C4-2B (cell line): Measurements from ENCODE around the gene RNF166.

Experiments used
- H3K27ac ChIP-seq: fragments of 450-650 bp; 2 replicates; pipeline ENCODE4 v1.5.1; 2017
- ZFX ChIP-seq: fragments of 450-650 bp; IDR thresholded peaks from 2 replicates; pipeline ENCODE4 v1.6.1; 2017
- TF ChIP-seq, protein P1 (sequence below): fragments of 450-650 bp; conservative IDR thresholded peaks from 2 replicates; pipeline ENCODE4 v1.5.1; 2017; ENCODE audit warnings: mild to moderate bottlenecking

Gene RNF166

GRCh38 chr16:88715312-88716190 is 9.3 kb upstream of the RNF166 start:
- no peak for TF ChIP-seq ZFX
- TF ChIP-seq, protein P1, sequence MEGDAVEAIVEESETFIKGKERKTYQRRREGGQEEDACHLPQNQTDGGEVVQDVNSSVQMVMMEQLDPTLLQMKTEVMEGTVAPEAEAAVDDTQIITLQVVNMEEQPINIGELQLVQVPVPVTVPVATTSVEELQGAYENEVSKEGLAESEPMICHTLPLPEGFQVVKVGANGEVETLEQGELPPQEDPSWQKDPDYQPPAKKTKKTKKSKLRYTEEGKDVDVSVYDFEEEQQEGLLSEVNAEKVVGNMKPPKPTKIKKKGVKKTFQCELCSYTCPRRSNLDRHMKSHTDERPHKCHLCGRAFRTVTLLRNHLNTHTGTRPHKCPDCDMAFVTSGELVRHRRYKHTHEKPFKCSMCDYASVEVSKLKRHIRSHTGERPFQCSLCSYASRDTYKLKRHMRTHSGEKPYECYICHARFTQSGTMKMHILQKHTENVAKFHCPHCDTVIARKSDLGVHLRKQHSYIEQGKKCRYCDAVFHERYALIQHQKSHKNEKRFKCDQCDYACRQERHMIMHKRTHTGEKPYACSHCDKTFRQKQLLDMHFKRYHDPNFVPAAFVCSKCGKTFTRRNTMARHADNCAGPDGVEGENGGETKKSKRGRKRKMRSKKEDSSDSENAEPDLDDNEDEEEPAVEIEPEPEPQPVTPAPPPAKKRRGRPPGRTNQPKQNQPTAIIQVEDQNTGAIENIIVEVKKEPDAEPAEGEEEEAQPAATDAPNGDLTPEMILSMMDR: no peak
- no peak overlapping the region for H3K27ac ChIP-seq

- H3K27ac ChIP-seq: no peak overlapping the region
- TF ChIP-seq, protein P1: no peak
Measured at GRCh38 chr16:88714420-88715302, 8.5 kb upstream of the RNF166 start.

DNA sequence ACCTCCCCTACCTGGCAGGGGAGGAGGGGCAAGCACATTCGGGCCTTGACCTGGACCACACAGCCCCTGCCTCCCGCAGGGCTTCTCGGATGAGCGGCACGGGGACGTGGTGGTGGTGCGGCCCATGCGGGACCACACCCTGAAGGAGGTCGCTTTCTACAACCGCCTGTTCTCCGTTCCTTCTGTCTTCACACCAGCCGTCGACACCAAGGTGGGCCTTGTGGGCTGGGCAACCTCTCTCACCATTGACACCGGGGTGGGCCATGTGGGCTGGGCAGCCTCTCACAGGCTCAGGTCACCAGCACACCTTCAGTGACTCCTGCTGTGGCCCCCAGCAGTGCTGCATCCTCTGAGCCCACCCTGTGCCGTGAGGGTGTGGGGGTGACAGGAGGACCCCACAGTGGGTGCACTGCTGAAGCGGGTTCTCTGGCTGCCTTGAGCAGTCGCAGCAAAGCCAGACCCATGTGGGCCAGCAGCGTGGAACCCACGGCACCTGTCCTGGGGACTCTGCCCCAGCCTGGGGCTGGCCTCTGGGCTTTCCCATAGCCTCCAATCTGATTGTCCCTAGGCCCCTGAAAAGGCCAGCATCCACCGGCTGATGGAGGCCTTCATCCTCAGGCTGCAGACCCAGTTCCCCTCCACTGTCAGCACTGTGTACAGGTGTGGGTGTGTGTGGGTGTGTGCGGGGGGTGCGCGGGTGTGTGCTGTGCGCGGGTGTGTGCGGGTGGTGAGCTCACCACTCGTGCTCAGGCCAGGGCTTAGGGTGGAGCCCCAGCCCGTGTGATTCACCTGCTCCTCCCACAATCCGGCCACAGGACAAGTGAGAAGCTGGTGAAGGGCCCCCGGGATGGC is 7.6 kb upstream of the RNF166 start:
- no peak overlapping the region for H3K27ac ChIP-seq
- TF ChIP-seq, protein P1: no peak
- TF ChIP-seq ZFX: no peak

GRCh38 chr16:88713054-88713453 is 6.8 kb upstream of the RNF166 start:
- H3K27ac ChIP-seq: no peak overlapping the region
- TF ChIP-seq, protein P1: no peak
- TF ChIP-seq ZFX: no peak

DNA sequence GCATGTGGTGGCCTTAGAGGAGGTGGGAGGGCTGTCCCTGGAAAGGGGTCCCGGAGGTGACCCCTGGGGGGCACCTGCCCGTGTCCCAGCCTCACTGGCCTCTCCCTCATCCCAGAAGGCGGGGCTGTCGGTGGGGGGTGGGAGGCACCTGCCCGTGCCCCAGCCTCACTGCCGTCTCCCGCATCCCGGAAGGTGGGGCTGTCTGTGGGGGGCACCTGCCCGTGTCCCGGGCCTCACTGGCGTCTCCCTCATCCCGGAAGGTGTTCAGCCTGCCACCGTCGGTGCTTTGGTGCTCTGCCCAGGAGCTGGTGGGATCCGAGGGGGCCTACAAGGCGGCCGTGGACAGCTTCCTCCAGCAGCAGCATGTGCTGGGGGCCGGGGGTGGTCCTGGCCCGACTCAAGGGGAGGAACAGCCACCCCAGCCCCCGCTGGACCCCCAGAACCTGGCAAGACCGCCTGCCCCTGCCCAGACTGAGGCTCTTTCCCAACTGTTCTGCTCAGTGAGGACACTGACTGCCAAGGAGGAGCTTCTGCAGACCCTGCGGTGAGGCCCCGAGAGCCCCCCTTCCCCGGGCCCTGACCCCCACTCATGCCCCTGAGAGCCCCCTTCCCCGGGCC is 6.3 kb upstream of the RNF166 start:
- TF ChIP-seq, protein P1: no peak
- TF ChIP-seq ZFX: no peak
- no peak overlapping the region for H3K27ac ChIP-seq

- H3K27ac ChIP-seq: no peak overlapping the region
- no peak for TF ChIP-seq ZFX
- TF ChIP-seq, protein P1: no peak
Measured at GRCh38 chr16:88711750-88712340, 5.6 kb upstream of the RNF166 start.
